Body of pancreas (tissue), 4 donors: ENCODE data around the gene SSTR3. TPM values are rescaled to one million over a fixed set of nuclear protein-coding genes. Genes with fewer than 3 reads are reported as not detected.

Experiments used
- ATAC-seq: fragments of 150-250 bp; one replicate; pipeline ENCODE4 v1.9.1; 2016
- DNase-seq, 4 donors: peaks; one replicate each; pipeline ENCODE4 v3.0.0-alpha.2; 2019
- H3K27ac ChIP-seq, 4 donors: fragments of 200-600 bp; sonication (generic); 1 replicate in 3 of 4; 2 replicates in 1 of 4; pipeline versions ENCODE4 v1.5.1 to v1.6.1; 2016 to 2019; ENCODE audit warnings: mild to moderate bottlenecking in 1 of 4, mixed read lengths in 1 of 4, moderate library complexity in 1 of 4
- H3K27me3 ChIP-seq, 2 donors: fragments of 200-600 bp; sonication (generic); one replicate each; pipeline ENCODE4 v1.6.0; 2016; ENCODE audit warnings: mild to moderate bottlenecking in 1 of 2
- H3K36me3 ChIP-seq, 2 donors: fragments of 200-600 bp; sonication (generic); replicated peaks in 1 of 2; 2 replicates each; pipeline ENCODE4 v1.5.1; 2016; ENCODE audit warnings: low read depth in 2 of 2; ENCODE audit not compliant: insufficient read depth in 1 of 2
- H3K4me1 ChIP-seq: fragments of 200-600 bp; sonication (generic); one replicate; pipeline ENCODE4 v1.6.0; 2016
- H3K4me3 ChIP-seq, 2 donors: fragments of 200-600 bp; sonication (generic); 1 replicate in 1 of 2; 2 replicates in 1 of 2; pipeline ENCODE4 v1.5.1; 2016 to 2019
- H3K9me3 ChIP-seq, 3 donors: fragments of 200-600 bp; sonication (generic); 1 replicate in 2 of 3; 2 replicates in 1 of 3; pipeline ENCODE4 v1.5.1; 2016
- POLR2A ChIP-seq, 3 donors: fragments of 450-650 bp; IDR thresholded peaks; one replicate each; pipeline ENCODE4 v1.6.1; 2016; ENCODE audit warnings: antibody characterized with exemption in 3 of 3, mild to moderate bottlenecking in 2 of 3
- WGBS, 2 donors: methylation state at CpG; one replicate each; pipeline ENCODE4 v1.1.5; 2017; 5-methylcytosine and 5-hydroxymethylcytosine counted together
- intact Hi-C: fragments of 100-400 bp; cut with DNase I; formaldehyde crosslinking; loops from one replicate; pipeline ENCODE4 v1.15.1; 2023
- total RNA-seq, 2 donors: library from RNA; depleted of rRNA; stranded (reverse); fragments of >200 nt; gene quantifications; one replicate each; pipeline ENCODE4 v1.1.0, GENCODE V29; 2016
- TF ChIP-seq, protein P1 (sequence below), 7 experiments: fragments of 450-650 bp in 4 of 7; fragments of 200-600 bp in 3 of 7; sonication (generic) in 3 of 7; IDR thresholded peaks; one replicate each; pipeline ENCODE4 v1.5.1; 2016 to 2019; ENCODE audit warnings: antibody characterized with exemption in 7 of 7

The SSTR3 gene
- total RNA-seq = 1 to 10 TPM; 1.3 to 4.2 TPM

- Histone ChIP-seq H3K36me3 (no peaks in the 10 kb centered on the region), H3K9me3 (no peaks in the 10 kb centered on the region), H3K27ac (no peak within 1 kb of the TSS), H3K4me3 (no peak within 1 kb of the TSS), H3K4me1 (peaks cover 9% of the 10 kb centered on the region), H3K27me3 (no peaks in the 10 kb centered on the region)
- peak; percentile 64 for ATAC-seq
- TF ChIP-seq, protein P1, sequence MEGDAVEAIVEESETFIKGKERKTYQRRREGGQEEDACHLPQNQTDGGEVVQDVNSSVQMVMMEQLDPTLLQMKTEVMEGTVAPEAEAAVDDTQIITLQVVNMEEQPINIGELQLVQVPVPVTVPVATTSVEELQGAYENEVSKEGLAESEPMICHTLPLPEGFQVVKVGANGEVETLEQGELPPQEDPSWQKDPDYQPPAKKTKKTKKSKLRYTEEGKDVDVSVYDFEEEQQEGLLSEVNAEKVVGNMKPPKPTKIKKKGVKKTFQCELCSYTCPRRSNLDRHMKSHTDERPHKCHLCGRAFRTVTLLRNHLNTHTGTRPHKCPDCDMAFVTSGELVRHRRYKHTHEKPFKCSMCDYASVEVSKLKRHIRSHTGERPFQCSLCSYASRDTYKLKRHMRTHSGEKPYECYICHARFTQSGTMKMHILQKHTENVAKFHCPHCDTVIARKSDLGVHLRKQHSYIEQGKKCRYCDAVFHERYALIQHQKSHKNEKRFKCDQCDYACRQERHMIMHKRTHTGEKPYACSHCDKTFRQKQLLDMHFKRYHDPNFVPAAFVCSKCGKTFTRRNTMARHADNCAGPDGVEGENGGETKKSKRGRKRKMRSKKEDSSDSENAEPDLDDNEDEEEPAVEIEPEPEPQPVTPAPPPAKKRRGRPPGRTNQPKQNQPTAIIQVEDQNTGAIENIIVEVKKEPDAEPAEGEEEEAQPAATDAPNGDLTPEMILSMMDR (IDR thresholded peaks at IDR 0.05) = no peak
- TF ChIP-seq POLR2A (IDR thresholded peaks at IDR 0.05) = peak in 1 of 3 donors; percentile 11
- intact Hi-C loops = no loop called here
- 12 to 23% methylated on average over 13 to 23 of the region's 23 CpGs for WGBS, 2 donors
- DNase-seq = peak; percentile 27 to 55 (median 50)
These were observed at the start of gene SSTR3 for GRCh38 chr22:37212174-37212906. Gene SSTR3 (minus strand): TSS chr22:37212477. CDS start chr22:37207803, 4,674 bp downstream.

DNA sequence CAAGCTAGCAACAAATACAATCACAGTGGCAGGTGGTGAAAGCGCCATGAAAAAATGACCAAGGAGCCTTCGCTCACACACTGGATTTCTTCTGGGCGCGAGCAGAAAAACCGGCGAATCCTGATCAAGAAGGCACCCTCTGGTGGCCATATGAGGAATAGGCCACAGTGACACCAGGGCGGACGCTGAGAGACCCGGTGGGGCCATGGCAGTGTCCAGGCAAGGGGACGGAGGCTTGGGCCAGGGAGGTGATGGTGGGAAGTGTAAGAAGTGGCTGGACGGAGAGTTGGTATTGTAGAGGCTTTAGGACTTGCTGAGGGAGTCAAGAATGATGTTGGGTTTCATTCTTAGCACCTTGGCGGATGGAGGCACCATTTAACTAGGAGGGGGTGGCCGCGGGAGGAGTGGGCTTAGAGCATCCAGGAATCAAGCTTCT, 48.6 kb upstream of the SSTR3 start:
- ATAC-seq = peak; percentile 69
- peaks cover 0 to 14% (median 0%) of the 10 kb centered on the region in 3 donors for H3K9me3 ChIP-seq
- 20% methylated on average over 13 to 14 of the region's 14 CpGs for WGBS, 2 donors
- no peaks in the 10 kb centered on the region for H3K27me3 ChIP-seq
- H3K27ac ChIP-seq = no peak overlapping the region
- H3K4me1 ChIP-seq = peaks cover 4% of the 10 kb centered on the region
- no peak overlapping the region for H3K4me3 ChIP-seq
- DNase-seq = peak; percentile 55 to 70 (median 62)
- TF ChIP-seq, protein P1 (IDR thresholded peaks at IDR 0.05) = peak; percentile 72 to 91 (median 78)
- TF ChIP-seq POLR2A (IDR thresholded peaks at IDR 0.05) = no peak
- intact Hi-C loops = no loop called here
- no peaks in the 10 kb centered on the region for H3K36me3 ChIP-seq

GRCh38 chr22:37260155-37260795, 48.0 kb upstream of the SSTR3 start:
- 45 to 48% methylated on average over 10 to 15 of the region's 15 CpGs for WGBS, 2 donors
- H3K27ac ChIP-seq = no peak overlapping the region
- peaks cover 0 to 14% (median 0%) of the 10 kb centered on the region in 3 donors for H3K9me3 ChIP-seq
- intact Hi-C loops = no loop called here
- H3K36me3 ChIP-seq = no peaks in the 10 kb centered on the region
- no peak for DNase-seq
- H3K4me3 ChIP-seq = no peak overlapping the region
- no peak for ATAC-seq
- peaks cover 4% of the 10 kb centered on the region for H3K4me1 ChIP-seq
- no peak for TF ChIP-seq POLR2A (IDR thresholded peaks at IDR 0.05)
- TF ChIP-seq, protein P1 (IDR thresholded peaks at IDR 0.05) = no peak
- no peaks in the 10 kb centered on the region for H3K27me3 ChIP-seq

DNA sequence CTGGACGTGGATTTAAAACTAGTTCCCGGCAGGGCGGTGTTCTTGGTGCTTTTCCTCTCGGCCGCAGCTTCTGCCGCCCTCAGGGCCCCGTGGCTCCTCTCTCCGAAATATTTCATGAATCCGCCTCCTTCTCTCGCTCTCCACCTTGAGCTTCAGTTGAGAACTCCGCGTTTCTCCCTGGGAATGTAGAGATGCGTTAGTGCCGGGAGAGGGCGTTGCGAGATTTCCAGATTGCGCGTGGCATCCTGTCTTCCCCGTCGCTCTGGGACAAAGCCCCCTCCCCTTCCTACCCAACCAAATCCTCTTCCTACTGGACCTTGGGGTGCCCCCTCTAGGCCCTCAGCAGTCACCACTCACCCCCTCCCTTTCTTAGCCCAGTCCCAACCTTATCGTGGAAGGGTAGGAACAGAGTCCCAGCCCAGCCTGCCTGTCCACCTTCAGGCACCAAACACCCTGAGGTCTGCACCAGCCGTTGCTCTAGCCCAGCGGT, 47.3 kb upstream of the SSTR3 start:
- Histone ChIP-seq H3K4me1 (peaks cover 4% of the 10 kb centered on the region), H3K4me3 (no peak overlapping the region), H3K36me3 (no peaks in the 10 kb centered on the region), H3K27ac (no peak overlapping the region), H3K9me3 (peaks cover 0 to 12% (median 0%) of the 10 kb centered on the region in 3 donors), H3K27me3 (no peaks in the 10 kb centered on the region)
- intact Hi-C loops = no loop called here
- 7 to 11% methylated on average over 23 of the region's 23 CpGs for WGBS, 2 donors
- DNase-seq (no peak), ATAC-seq (no peak)
- TF ChIP-seq POLR2A (IDR thresholded peaks at IDR 0.05) = no peak
- TF ChIP-seq, protein P1 (IDR thresholded peaks at IDR 0.05) = peak in 3 of 7 experiments; percentile 17 to 28 (median 20)
